ENCODE results near the gene GBA3.

GBA3 gene

DNA sequence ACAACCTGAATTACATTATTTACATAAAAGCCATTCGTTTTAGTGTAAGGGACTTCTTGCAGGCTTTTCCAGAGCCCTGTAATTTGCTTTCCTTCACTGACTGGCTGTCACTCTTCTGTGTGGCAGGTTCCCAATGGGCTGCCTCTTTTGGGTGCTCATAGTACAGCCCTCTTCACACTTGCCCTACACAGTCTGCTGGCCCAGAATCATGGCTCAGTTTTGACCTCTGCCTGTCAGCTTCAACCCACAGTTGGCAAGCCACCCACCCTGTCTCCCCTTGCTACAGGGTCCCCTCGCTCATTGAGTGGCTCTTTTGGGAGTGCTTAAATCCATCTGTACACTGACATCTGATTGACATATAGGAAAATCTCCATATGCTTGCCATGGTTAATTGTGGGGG lies 97.9 kb downstream of the GBA3 start:
- no peak for DNase-seq

DNA sequence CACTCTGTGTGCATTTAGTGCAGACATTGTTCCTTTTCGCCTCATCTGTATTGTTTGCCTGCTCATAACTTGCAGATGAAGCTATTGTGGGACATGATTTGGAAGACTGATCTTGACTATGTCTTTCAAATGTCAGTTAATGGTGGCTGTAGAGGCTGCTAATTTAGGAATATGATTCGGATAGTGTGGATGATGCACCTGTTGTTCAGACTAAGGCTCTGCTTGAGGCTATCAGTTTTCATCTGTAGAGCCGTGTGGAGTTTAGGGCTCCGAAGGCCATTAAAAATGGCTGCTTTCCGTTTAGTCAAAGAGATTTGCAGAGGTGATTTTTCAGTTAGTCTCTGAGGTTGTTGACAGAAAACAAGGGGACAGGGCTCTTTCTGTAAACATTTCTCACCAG lies 102.0 kb downstream of the GBA3 start:
- DNase-seq = no peak

DNA sequence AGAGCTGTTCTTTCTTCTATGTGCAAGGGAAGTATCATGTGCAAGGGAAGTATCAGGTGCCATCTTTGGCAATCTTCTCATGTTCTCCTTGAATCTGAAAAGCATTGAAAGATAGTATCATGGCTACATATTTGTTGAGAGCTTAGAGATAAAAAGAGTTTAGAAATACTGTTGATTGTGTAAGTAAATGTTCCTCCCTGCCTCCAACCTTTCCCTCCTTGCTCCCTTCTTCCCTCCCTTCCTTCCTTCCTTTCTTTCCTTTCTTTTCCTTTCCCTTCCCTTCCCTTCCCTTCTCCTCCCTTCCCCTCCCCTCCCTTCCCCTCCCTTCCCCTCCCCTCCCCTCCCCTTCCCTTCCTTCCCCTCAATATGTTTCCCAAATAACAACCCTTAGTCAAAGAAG lies 108.7 kb downstream of the GBA3 start:
- DNase-seq = no peak

DNA sequence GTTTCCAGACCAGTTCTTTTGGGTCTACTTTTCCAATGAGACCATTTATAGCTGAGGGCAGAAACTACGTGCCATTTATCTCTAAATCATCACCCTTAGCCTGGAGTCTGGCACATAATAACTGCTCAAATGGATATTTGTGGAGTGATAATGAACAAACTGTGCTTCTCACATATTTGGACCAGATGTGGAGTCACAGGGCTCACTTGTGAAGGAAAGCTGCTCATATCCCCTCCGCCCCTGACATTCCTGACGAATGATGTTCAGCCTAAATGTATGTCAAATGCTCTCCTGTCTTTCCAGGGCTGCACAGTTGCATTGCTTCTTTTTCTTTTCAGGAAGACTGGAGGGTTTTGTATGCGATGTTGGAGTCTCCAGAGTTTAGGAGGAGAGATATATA lies 110.1 kb downstream of the GBA3 start:
- no peak for DNase-seq

DNA sequence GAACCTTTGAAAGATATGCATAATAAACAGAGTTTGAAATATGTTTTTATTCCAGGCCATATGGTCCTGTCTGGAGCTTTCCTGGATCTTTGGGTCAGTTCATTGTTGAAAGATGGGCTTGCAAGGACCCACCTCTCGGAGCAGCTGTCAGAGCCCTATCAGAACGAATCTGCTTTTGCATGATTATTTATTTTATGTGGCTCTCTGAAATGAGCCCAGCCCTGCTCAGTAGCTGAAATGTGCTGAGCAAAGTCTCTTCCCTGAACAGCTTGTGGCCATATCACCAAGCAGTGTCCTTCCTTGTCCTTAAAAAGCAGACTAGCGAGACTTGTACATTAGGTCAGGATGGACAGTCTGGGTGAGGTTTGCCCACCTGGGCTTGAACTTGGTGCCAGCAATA lies 110.8 kb downstream of the GBA3 start:
- DNase-seq = no peak

DNA sequence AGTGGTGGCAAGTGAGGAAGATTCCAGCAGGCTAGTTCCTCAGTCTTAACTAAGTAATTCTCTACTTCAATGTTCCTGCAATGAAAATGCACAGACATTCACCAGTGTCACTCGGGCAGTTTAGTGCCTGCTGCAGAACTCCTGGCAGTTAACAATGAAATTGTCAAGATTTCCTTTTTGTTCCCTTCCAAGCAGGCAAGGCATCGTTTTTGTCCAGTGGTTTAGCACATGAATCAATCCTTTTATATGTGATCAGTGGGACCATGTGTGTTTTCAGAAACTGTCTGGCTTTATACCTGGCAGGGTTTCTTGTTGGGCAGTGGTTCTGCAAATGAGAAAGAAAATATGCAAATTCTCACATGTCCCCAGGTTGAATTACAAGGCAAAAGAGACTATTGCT lies 122.2 kb downstream of the GBA3 start:
- peak; percentile 39 for DNase-seq

DNA sequence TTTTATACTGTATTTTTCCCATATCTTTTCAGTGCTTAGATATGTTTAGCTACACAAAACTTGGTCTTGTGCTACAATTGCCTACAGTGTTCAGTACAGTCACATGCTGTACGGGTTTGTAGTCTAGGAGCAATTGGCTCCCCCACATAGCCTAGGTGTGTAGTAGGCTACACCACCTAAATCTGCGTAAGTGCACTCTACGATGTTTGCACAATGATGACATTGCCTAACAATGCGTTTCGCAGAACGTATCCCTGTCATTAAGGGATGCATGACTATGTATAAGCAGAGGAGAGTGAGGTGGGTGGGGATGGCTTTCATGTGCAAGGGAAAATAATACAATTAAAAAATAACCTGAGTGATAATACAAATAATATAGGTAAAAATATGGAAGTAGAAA lies 131.4 kb downstream of the GBA3 start:
- no peak for DNase-seq

DNA sequence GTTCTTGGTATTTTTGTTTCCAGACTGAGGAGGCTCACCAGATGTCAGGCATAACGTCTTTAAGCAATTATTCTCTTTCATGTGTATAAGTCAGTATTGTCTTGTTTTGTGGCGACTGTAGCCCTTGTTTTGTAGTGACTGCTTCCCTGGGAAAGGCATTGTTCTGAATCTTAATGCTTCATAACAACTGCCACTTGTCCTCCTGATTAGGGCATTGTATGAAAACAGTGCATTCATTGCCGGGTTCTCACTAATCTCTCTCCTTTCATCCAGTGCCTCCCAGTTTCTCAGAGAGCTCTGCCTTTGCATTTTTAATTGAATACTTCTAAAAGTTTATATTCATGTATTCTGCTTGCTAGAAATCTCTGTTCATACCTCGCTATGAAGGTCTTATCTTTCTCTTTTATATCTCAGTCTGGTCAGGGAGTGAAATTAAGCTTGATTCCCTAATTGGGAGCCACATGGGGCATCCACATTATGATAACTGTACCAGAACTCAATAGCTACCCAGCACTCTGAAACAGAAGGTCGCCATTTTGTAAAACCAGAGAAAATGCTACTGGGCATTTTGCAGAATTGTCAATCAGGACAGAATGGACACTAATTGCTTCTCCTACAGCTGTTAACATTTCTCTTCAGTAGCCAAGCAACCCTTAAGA lies 149.8 kb downstream of the GBA3 start:
- no peak for DNase-seq

DNA sequence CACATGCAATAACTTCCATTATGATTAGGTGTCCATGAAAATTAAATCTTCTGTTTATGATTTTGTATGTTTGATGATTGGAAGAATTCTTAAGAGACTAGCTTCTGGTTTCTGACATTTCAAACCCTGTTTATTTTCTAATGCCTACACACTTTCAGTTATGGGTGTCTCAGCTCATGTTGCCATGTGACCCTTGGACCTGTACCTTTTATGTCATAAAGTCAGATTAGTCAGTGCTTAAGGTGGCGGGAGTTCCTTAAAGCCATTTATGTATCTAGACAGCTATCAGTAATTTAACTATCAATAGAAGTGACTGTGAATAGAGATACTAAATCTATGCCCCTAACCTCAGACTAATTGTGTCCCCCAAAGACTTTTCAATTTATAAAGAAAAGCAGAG lies 155.6 kb downstream of the GBA3 start:
- DNase-seq = no peak

DNA sequence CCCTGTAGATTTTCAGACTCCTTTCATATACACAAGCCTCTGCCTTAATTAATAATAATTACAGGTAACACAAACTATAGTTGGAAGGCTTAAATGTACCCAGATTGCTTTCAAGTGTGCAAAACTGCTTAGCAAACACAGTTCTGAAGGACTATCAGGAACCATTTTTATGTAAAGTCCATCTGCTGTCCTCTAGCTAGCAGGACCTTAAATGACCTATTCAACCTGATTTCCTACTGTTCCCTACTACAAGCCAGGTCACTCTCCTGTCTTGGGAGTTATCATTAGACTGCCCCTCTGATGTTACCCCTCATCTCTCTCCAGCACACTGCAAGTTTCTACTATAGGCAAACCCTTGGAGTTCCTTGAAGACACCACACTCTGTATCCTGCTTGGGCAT lies 157.3 kb downstream of the GBA3 start:
- no peak for DNase-seq

DNA sequence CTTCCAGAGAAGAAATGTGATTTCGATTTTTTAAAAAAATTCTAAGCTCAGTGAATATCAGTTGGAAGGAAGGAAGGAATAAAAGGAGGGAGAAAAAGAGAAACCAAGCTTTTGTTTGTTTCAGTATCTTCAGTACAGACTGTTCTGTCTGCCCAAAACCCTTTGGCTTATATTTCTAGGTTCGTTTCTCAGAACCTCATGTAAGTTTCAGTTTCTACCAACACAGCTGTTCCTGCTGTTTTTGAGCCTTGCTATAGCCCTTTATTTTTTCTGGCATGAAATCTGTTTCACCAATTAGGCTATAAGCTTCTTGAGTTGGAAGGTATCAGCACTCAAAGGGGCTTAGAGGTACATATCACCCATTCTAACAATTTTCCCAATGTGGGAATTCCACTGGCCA lies 157.9 kb downstream of the GBA3 start:
- DNase-seq = no peak

DNA sequence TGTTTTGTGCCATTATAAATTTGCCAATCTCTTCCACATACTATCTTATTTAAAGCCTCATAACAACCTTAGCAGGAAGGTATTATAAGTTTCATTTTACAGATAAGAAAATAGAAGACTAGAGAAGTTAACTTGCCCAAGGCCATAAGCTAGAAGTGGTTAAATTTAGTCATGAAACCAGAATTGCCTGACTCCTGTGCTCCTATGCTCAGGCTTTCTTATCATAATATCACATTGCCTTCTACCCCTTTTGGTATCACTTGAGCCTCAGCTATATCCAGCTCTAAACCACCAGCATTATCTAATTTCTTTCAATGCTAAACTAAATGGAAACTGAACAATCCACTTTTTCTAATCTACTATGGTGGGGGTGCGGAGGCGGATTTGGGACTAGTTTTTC lies 164.7 kb downstream of the GBA3 start:
- DNase-seq = no peak

DNA sequence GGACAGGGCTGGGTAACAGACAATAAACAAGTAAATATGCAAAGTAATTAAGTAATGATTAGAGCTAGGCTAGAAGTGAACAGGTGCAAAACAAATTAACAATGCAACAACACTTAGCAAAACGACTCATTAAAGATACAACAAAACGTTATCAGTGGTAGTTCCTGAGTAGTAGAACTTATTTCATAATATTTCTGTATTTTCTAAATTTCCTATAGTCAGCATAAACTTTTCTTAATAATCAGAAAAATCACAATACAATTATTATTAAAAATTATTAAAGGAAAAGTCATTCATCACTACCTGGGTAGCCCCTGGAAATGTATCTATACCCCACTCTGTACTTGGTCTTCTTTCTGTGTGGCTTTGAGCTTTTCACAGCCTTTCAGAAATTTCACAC lies 166.6 kb downstream of the GBA3 start:
- no peak for DNase-seq

All from left hindlimb (tissue), 1 donor.